SJCRH30 (cell line): ENCODE data around the gene FCN1. TPM values are rescaled to one million over a fixed set of nuclear protein-coding genes. Genes with fewer than 3 reads are reported as not detected.

Experiments used
- DNase-seq, 2 experiments: peaks; one replicate each; pipeline ENCODE4 v3.0.0-alpha.2; 2015 to 2020
- H3K27ac ChIP-seq: fragments of 250-450 bp; sonication (Bioruptor Pico); 2 replicates; pipeline ENCODE4 v1.5.1; 2020; ENCODE audit warnings: mild to moderate bottlenecking, moderate library complexity
- H3K27me3 ChIP-seq: fragments of 250-450 bp; sonication (Bioruptor Pico); 2 replicates; pipeline ENCODE4 v1.5.1; 2020; ENCODE audit warnings: mild to moderate bottlenecking, moderate library complexity
- H3K36me3 ChIP-seq: fragments of 250-450 bp; sonication (Bioruptor Pico); 2 replicates; pipeline ENCODE4 v1.5.1; 2020; ENCODE audit warnings: mild to moderate bottlenecking, moderate library complexity
- H3K4me1 ChIP-seq: fragments of 250-450 bp; sonication (Bioruptor Pico); 2 replicates; pipeline ENCODE4 v1.5.1; 2020; ENCODE audit warnings: mild to moderate bottlenecking, moderate library complexity
- H3K4me3 ChIP-seq: fragments of 250-450 bp; sonication (Bioruptor Pico); 2 replicates; pipeline ENCODE4 v1.5.1; 2020; ENCODE audit warnings: mild to moderate bottlenecking, moderate library complexity
- H3K9me3 ChIP-seq: fragments of 250-450 bp; sonication (Bioruptor Pico); replicated peaks from 2 replicates; pipeline ENCODE4 v1.5.1; 2020; ENCODE audit warnings: mild to moderate bottlenecking, moderate library complexity
- total RNA-seq: library from RNA; depleted of rRNA; stranded (reverse); fragments of >200 nt; shearing (Covaris generic); gene quantifications from 2 replicates; pipeline ENCODE4 v1.2.3, GENCODE V29; 2014

FCN1 gene
- total RNA-seq, 1 experiment from 2014 or later: not detected

DNA sequence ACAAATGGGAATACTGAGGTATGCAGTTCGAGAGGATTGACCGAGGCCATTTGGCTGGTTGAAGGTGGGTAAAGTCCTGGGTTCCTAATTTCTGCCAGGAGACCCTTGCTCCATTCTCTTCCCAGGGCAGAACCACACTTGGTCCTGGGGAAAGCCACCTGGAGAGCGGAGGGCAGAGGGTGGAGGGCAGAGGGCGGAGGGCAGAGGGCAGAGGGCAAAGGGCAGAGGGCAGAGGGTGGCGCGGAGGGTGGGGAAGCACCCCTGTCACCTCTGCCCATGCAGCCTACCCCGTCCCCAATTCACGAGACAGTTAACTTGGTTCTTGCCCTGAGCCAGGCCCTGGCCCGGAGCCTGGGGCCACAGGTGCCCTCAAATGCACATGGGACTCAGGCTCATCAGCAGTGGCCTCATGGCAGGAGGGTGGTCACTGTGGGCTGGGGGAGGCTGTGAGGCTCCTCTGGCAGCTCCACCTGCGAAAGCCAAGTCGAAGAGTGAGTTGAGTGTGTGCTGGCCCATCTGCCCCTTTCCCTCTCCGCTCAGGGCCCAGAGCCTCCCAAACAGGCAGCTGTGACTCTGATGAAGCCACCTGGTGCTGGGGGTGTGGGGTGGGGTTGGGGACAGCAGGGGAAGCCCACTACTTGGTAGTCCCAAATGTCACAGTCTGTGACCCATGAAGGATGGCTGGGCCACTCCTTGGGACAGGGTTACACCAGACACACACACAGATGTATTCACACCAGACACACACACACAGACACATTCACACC lies 28.0 kb upstream of the FCN1 start:
- Histone ChIP-seq H3K9me3 (no peaks in the 10 kb centered on the region), H3K27ac (no peak overlapping the region), H3K36me3 (no peaks in the 10 kb centered on the region), H3K27me3 (peaks cover 38% of the 10 kb centered on the region), H3K4me3 (no peak overlapping the region), H3K4me1 (no peaks in the 10 kb centered on the region)
- DNase-seq: no peak

DNA sequence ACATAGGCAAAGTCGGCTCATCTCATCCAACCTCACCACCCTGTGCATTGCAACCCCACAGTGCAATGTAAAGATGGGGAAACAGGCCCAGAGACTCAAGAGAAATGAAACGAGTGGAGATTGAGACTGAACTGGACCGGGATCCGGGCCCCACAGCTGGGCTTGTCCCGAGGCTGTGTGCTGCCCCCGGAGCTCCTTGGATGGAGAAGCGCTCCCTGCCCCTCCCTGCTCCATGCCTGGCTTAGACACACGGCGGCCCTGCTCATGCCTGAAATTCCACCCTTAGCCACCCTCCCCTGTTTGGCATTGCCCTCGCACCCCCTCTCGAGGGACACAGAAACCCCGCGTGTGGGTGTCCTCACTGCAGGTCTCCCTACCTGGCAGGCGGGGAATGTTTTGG lies 27.2 kb upstream of the FCN1 start:
- DNase-seq: no peak
- Histone ChIP-seq H3K9me3 (no peaks in the 10 kb centered on the region), H3K4me3 (no peak overlapping the region), H3K27ac (no peak overlapping the region), H3K27me3 (peaks cover 43% of the 10 kb centered on the region), H3K36me3 (no peaks in the 10 kb centered on the region), H3K4me1 (no peaks in the 10 kb centered on the region)

DNA sequence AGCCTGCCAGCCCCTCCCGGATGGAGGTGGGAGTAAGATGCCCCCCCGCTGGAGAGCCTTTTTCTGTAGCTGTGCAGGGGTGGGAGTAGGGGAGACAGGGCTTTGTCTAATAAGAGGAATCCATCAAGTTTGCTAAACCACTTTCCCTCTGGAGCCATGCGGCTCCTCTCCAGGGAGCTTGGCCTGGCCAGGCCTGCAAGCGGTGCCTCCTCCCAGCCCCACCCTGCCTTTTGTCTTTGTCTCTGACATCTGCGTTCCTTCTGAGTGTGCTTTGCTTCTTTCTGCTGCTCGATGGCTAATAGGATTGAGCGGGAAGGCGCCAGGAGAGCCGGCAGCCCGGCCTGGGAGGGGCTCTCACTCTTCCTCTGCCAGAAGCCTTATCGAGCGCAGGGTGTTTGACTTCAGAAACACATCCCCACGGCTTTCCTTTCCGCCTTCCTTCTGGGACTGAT lies 26.7 kb upstream of the FCN1 start:
- Histone ChIP-seq H3K27ac (no peak overlapping the region), H3K36me3 (no peaks in the 10 kb centered on the region), H3K9me3 (no peaks in the 10 kb centered on the region), H3K4me1 (no peaks in the 10 kb centered on the region), H3K4me3 (no peak overlapping the region), H3K27me3 (peaks cover 45% of the 10 kb centered on the region)
- DNase-seq: no peak

DNA sequence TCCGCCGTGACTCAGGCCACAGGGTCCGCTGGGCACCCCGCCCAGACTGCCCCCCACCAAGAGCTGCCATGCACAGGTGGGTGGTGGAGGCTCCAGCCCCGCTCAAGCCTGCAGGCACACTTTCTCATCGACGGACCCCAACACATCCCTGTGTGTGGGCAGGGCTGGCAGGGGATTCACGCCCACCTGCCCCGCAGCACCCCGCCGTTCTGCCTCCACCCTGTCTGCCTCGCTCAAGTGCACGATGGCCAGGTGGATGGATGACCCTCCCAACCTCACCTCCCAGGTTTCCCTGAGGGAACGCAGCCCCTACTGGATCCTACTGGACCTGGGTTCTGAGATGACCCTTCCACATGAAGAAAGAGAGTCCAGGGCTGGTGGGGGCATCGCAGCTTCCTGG lies 26.1 kb upstream of the FCN1 start:
- DNase-seq: no peak
- Histone ChIP-seq H3K9me3 (no peaks in the 10 kb centered on the region), H3K36me3 (no peaks in the 10 kb centered on the region)

DNA sequence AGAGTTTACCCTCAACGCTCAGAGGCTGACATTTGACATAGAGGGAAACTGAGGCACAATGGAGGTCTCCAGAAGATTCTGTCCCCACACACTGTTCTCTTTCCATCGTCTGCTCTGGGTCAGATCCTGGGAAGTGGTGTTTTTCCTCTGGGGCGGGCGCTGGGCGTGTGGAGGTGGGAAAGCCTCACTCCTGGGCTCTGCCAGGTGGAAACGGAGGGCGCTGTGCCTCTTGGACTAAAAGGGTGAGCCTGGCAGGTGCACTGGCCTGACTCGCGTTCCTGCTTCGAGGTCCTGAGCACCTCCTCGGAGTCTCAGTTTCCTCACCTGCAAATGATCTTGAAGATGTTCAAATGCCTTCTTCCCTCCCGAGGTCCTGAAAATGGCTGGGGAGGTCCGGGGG lies 25.7 kb upstream of the FCN1 start:
- Histone ChIP-seq H3K27me3 (peaks cover 51% of the 10 kb centered on the region), H3K4me3 (no peak overlapping the region), H3K36me3 (no peaks in the 10 kb centered on the region), H3K27ac (no peak overlapping the region), H3K9me3 (no peaks in the 10 kb centered on the region), H3K4me1 (no peaks in the 10 kb centered on the region)
- no peak for DNase-seq

More for the DNA sequence above, 26.1 kb upstream of the FCN1 start:
- H3K27me3 ChIP-seq: peaks cover 47% of the 10 kb centered on the region
- no peaks in the 10 kb centered on the region for H3K4me1 ChIP-seq
- H3K27ac ChIP-seq: no peak overlapping the region
- no peak overlapping the region for H3K4me3 ChIP-seq

DNA sequence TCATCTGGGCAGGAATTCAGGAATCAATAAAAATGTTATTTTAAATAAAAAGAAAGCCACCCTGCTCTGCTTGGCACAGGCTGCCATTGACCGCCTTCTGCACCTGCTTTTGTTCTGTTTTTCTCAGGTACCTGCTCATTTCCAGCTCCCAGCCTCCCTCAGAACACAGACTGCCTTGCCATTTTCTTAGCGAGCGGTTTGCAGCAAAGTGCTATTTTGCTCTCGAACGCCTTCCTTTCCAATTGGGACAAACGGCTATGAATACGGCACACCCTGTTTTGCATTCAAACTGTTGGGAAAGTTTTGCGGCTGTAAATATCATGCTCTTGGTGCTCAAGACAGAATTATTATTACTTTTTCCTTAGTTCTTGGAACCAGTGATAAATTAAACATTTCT lies 25.1 kb upstream of the FCN1 start:
- Histone ChIP-seq H3K36me3 (no peaks in the 10 kb centered on the region), H3K4me3 (no peak overlapping the region), H3K9me3 (no peaks in the 10 kb centered on the region), H3K4me1 (no peaks in the 10 kb centered on the region), H3K27me3 (peaks cover 57% of the 10 kb centered on the region), H3K27ac (no peak overlapping the region)
- DNase-seq: no peak

DNA sequence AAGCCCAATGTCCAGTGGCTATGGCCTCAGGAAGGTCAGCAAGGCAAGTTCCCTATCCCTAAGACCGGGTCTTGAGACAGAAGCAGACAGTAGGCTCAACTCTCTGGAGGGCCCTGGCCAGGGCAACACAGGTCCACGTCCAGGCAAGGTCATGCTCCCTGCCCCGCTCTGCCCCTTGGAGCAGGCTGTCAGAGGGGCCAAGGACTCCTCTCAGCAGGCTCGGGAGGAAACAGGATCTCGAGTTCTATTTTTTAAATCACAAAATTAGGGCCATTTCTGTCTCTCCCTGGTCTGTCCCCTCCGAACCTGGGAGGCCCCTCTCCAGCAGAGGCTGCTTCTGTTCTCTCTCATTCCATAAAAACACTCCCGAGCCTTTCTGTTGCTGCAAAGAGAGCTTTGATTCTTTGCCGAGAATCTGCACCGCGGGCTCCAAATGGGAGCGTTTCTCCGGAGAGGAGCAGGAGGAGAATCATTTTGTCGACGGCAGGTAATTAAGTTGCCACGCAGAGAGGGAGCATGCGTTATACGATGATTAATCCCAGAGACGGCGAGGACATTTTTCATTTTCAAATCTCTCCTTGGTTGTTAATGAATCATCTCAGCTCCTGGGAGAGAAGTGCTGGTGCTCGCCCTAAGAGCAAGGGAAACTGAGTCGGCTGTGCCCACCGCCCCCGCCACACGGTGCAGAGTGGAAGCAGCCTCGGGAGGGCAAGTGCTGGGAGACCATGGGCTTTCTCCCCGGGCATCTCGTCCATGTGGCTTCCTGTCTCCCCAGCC lies 24.5 kb upstream of the FCN1 start:
- Histone ChIP-seq H3K27me3 (peaks cover 58% of the 10 kb centered on the region), H3K4me3 (no peak overlapping the region), H3K27ac (no peak overlapping the region), H3K9me3 (no peaks in the 10 kb centered on the region), H3K4me1 (no peaks in the 10 kb centered on the region), H3K36me3 (no peaks in the 10 kb centered on the region)
- DNase-seq: no peak

DNA sequence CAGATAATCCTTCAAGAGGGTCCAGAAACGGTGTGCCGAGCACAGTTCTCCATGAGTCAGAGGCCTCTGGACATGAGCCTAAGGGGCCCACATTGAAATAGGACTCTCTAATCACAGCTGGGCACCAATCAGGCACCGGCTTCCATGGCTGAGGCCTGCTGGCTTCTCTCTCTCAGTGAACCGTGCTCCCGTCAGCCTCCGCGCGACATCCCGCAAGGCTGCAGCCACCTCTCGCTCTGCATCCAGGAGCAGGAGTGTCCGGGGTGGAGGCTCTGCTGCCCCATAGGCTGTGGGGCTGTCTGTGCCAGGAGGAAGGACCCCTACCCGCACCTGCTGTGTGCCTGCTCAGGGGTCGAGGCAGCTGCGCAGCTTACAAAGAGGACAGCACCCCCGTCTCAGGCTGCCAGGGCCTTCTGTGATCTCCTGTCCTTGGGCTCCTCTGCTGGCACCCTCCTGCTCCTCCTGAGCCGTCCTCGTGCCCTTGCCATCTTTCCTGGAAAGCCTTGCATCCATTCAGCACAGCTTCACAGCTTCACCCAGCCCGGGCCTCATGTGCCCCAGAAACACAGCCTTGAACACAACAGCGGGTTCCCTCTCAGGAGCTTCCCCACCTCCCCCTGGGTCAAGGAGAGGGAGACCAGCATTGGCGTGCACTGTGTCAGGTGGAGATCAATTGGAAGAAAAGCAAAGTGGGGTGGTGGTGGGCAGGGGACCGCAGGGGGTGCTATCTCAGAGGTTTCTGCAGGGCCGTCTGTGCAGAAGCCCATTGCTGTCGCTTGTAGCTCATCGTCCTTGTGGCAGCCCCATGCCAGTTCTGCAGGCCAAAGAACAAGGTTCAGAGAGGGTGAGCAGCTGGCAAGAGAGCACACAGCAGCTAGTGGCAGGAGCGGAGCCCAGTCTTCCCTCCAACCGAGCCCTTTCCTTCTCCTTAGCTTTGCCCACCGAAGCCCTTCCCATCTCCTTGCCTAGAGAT lies 22.8 kb upstream of the FCN1 start:
- Histone ChIP-seq H3K27ac (no peak overlapping the region), H3K9me3 (no peaks in the 10 kb centered on the region), H3K4me3 (no peak overlapping the region), H3K4me1 (no peaks in the 10 kb centered on the region), H3K27me3 (peaks cover 74% of the 10 kb centered on the region), H3K36me3 (no peaks in the 10 kb centered on the region)
- DNase-seq: peak in 1 of 2 experiments; percentile 9

DNA sequence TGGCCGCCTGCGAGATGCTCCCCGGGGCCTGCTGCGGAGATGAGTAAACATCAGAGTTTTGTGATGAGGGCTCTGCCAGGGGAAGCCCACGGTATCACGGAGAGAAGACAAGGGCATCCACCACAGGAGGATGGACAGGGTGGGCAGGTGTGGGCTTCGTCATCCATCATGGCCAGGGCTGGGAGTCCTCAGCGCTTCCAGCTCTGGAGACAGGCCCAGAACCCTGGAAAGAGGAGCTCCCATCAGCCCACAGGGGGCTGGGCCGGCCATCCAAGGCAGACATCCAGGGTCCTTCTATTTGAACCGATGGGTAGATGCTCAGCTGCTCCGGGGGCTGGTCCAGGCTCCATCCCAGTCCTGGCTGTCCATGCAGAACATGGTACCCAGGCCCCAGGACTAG lies 22.1 kb upstream of the FCN1 start:
- H3K27me3 ChIP-seq: peaks cover 72% of the 10 kb centered on the region
- H3K36me3 ChIP-seq: no peaks in the 10 kb centered on the region
- H3K4me3 ChIP-seq: no peak overlapping the region
- H3K4me1 ChIP-seq: no peaks in the 10 kb centered on the region
- no peak for DNase-seq
- H3K27ac ChIP-seq: no peak overlapping the region
- H3K9me3 ChIP-seq: no peaks in the 10 kb centered on the region

DNA sequence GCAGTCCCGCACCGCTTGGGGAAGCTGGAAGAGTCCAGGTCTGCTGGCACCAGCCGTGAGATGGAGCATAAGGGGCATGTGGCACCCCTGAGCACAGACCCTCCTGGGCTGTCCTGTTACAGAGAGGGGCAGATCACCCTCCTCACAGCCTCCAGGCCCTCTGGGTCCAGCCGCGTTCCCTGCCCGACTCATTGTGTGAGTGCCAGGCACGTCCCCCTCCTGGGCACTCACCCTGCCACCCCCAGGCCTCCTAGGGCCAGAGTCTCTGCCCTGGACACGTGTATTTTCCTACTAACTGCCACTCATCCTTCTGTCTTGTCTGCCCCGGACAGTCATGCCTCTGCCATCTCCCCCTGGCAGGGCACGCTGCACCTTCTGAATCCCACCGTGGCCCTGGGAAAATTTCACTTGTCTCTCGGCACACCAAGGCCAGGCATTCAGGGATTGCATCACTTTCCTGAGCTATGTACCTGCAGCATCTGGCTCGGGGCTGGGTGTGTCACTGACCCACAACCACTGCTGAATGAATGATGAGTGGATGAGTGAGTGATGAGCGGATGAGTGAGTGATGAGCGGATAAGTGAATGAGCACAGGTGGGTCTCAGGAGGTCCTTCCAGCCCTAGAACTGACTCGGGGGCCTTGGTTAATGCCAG lies 21.5 kb upstream of the FCN1 start:
- Histone ChIP-seq H3K27me3 (peaks cover 70% of the 10 kb centered on the region), H3K4me3 (no peak overlapping the region), H3K9me3 (no peaks in the 10 kb centered on the region), H3K36me3 (no peaks in the 10 kb centered on the region), H3K27ac (no peak overlapping the region), H3K4me1 (no peaks in the 10 kb centered on the region)
- no peak for DNase-seq

DNA sequence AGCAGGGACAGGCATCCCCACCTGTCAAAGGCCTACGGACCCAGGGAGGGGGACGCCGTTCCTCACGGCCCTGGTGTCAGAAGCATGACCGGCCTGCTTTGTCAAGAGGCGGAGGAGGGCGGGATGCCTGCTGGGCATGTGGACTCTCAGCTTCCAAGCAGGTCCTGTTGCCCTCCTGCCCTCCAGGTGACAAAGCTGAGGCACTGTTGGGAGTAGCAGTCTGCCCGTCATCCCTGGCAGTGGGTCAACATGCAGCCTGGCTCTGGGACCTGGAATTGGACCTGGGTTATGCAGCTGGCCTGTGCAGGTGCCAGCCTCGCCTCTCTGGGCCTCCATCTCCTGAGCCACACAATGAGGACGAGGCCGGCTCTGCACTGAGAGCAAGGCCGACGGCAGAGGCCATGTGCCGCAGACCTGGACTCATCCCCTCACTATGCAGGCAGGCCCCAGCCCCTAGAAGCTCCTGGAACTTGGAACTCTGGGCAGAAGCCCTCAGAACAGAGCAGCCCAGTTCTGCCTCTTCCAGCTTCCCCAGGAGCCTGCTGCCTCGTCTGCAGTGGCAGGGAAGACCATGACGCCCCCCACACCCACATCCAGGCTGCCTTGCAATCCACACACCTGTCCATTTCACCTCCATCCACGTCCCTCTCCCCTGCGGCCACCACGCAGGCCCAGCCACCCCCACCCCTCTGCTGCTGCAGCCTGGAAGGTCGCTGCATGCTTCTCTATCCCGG lies 20.8 kb upstream of the FCN1 start:
- Histone ChIP-seq H3K27ac (no peak overlapping the region), H3K4me1 (no peaks in the 10 kb centered on the region), H3K36me3 (no peaks in the 10 kb centered on the region), H3K9me3 (no peaks in the 10 kb centered on the region), H3K27me3 (peaks cover 72% of the 10 kb centered on the region), H3K4me3 (no peak overlapping the region)
- no peak for DNase-seq

DNA sequence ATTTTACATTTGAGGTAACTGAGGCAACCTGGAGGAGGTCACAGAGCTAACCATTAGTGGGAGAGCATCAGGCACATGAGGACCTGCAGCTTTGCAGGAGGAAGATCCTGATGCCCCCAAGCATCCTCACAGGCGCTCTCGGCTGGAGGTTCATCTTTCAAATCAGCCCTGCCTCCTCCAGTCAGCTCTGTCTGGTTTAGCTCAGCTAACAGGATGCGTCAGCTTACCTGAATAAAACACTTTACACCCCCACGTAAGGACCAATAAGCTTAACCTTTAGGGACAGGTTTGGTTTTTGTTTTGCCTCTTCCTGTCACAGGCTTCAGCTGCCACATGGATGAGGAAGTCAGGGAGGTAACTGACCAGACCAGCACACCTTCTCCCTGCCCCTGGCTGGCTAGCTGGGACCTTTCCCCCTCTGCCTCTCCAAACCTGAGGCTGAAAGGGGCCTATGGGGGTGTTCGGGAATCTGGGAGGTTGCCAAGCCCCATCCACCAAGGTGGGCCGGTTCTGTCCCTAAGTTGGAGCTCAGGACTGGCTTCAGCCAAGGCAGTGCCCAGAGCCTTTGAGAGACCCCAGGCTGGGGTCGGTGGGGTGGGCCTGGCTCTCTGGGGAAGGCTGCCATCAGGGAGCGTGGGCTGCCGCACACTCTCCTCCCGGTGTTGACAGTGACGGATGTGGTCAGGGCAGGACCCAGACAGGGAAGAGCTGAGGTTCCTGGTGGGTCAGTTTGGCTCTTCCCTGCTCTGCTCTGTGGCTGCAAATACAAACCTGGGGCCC lies 20.0 kb upstream of the FCN1 start:
- Histone ChIP-seq H3K27ac (no peak overlapping the region), H3K9me3 (no peaks in the 10 kb centered on the region), H3K4me1 (no peaks in the 10 kb centered on the region), H3K27me3 (peaks cover 73% of the 10 kb centered on the region), H3K4me3 (no peak overlapping the region), H3K36me3 (no peaks in the 10 kb centered on the region)
- no peak for DNase-seq

DNA sequence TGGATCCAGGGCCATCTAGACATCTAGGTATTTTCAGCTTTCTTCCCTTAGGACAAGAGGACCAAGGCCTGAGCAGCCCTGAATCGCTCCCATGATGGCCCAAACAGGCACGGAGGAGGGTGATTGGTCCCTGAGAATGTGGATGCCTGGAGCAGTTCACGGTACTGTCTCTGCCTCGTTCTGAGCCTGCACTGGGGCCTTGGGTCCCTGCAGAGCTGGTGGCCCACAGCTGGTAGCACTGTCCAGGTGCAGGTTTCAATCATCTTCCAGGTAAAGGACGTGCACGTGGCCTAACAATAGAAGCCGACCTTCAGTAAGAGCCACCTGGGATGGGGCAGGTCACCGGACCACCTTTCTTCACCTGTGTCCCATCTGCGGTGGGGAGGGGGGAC lies 19.4 kb upstream of the FCN1 start:
- Histone ChIP-seq H3K27me3 (peaks cover 70% of the 10 kb centered on the region), H3K9me3 (no peaks in the 10 kb centered on the region), H3K36me3 (no peaks in the 10 kb centered on the region), H3K4me1 (no peaks in the 10 kb centered on the region), H3K4me3 (no peak overlapping the region), H3K27ac (no peak overlapping the region)
- no peak for DNase-seq
